HepG2 (cell line): Measurements from ENCODE around the gene FUBP3. TPM values are rescaled to one million over a fixed set of nuclear protein-coding genes. Genes with fewer than 3 reads are reported as not detected.
A peak's percentile ranks its signal among the peaks of the same experiment; 100 is the strongest.

Experiments
- ATAC-seq: fragments of 200-7000 bp; cut with Tn5 transposase; 3 replicates; pipeline ENCODE4 v1.9.1; 2020; ENCODE audit warnings: mild to moderate bottlenecking, moderate library complexity
- BruUV-seq: library from RNA; stranded (reverse); fragments of 400-500 nt; replicated peaks from 2 replicates; lab custom pipeline; 2021; lab: Mats Ljungman, UMichigan
- CTCF ChIA-PET: fragments of 300-600 bp; formaldehyde crosslinking; extraction: SDS; loops from one replicate; lab custom pipeline; 2021; ENCODE audit warnings: low total read pairs, inconsistent platforms, low intra/inter-chr PET ratio; lab: Yijun Ruan, JAX
- POLR2A ChIA-PET: fragments of 350-600 bp; sonication (Branson Sonifier 250); formaldehyde crosslinking; loops from one replicate; lab custom pipeline; 2020; ENCODE audit warnings: antibody characterized with exemption, inconsistent platforms; lab: Yijun Ruan, JAX
- DNase-seq: peaks from one replicate; pipeline ENCODE4 v3.0.0-alpha.2; 2015; ENCODE audit warnings: low spot score
- FAIRE-seq: peaks from 3 replicates; lab custom pipeline; 2011; peaks lifted over from hg19 to GRCh38; lab: Jason Lieb, UNC
- H2AFZ ChIP-seq: one replicate; pipeline ENCODE4 v1.6.1; 2011; ENCODE audit warnings: low read length, inconsistent platforms
- H3K27ac ChIP-seq: fragments of 300-600 bp; 3 replicates; pipeline ENCODE4 v1.8.0; 2011; ENCODE audit warnings: mixed run types, mild to moderate bottlenecking, mixed read lengths, low read length, inconsistent platforms; ENCODE audit not compliant: insufficient read depth; ENCODE audit errors: extremely low read length
- H3K27me3 ChIP-seq, 2 experiments: fragments of 200-600 bp in 1 of 2; 2 replicates in 1 of 2; 3 replicates in 1 of 2; pipeline versions ENCODE4 v1.6.0 to v1.8.0; 2011; ENCODE audit warnings: low read length in 2 of 2, mild to moderate bottlenecking in 2 of 2, moderate library complexity in 2 of 2, inconsistent platforms in 1 of 2; ENCODE audit not compliant: insufficient read depth in 2 of 2, control insufficient read depth in 1 of 2
- H3K36me3 ChIP-seq, 2 experiments: fragments of 200-600 bp in 1 of 2; replicated peaks in 1 of 2; 2 replicates in 1 of 2; 3 replicates in 1 of 2; pipeline versions ENCODE4 v1.5.1 to v1.8.0; 2011; ENCODE audit warnings: low read length in 2 of 2, inconsistent platforms in 1 of 2; ENCODE audit not compliant: insufficient read depth in 2 of 2, control insufficient read depth in 1 of 2
- H3K4me1 ChIP-seq: 2 replicates; pipeline ENCODE4 v1.5.1; 2012; ENCODE audit warnings: low read length, inconsistent platforms; ENCODE audit not compliant: insufficient read depth
- H3K4me2 ChIP-seq: 2 replicates; pipeline ENCODE4 v1.6.0; 2011; ENCODE audit warnings: low read depth, low read length, inconsistent platforms
- H3K4me3 ChIP-seq, 3 experiments: fragments of 200-600 bp in 1 of 3; sonication (generic), shearing (Covaris generic) in 1 of 3; replicated peaks in 1 of 3; 2 replicates each; pipeline ENCODE4 v1.5.1; 2011 to 2016; ENCODE audit warnings: low read length in 3 of 3, inconsistent platforms in 2 of 3, low read depth in 2 of 3, mild to moderate bottlenecking in 2 of 3, control low read depth in 1 of 3, mixed read lengths in 1 of 3; ENCODE audit not compliant: insufficient read depth in 1 of 3
- H3K79me2 ChIP-seq: one replicate; pipeline ENCODE4 v1.6.1; 2011; ENCODE audit warnings: low read length, inconsistent platforms; ENCODE audit not compliant: insufficient read depth
- H3K9ac ChIP-seq: 2 replicates; pipeline ENCODE4 v1.6.0; 2011; ENCODE audit warnings: mild to moderate bottlenecking, low read depth, low read length, inconsistent platforms; ENCODE audit not compliant: insufficient read depth
- H3K9me3 ChIP-seq: 2 replicates; pipeline ENCODE4 v1.5.1; 2012; ENCODE audit warnings: mild to moderate bottlenecking, low read length
- H4K20me1 ChIP-seq: 2 replicates; pipeline ENCODE4 v1.6.0; 2011; ENCODE audit warnings: inconsistent platforms, mild to moderate bottlenecking, low read length, moderate library complexity; ENCODE audit not compliant: insufficient read depth
- CREB1 ChIP-seq, 2 experiments: fragments of 450-650 bp in 1 of 2; IDR thresholded peaks; 2 replicates each; pipeline ENCODE4 v1.6.1; 2016 to 2017; ENCODE audit warnings: control low read depth in 1 of 2, mild to moderate bottlenecking in 1 of 2, missing compliant biosample characterization in 1 of 2, missing genetic modification characterization in 1 of 2
- CREM ChIP-seq, 2 experiments: sonication (generic) in 1 of 2; formaldehyde crosslinking in 1 of 2; IDR thresholded peaks; 2 replicates each; pipeline versions ENCODE4 v1.4.0 to v1.6.1; 2016 to 2020; ENCODE audit warnings: antibody characterized with exemption in 1 of 2, mild to moderate bottlenecking in 1 of 2, missing genetic modification reagents in 1 of 2
- GABPA ChIP-seq, 2 experiments: IDR thresholded peaks; 2 replicates each; pipeline ENCODE4 v1.6.1; 2011 to 2016; ENCODE audit warnings: low read depth in 2 of 2, low read length in 1 of 2, missing biosample characterization in 1 of 2, missing genetic modification characterization in 1 of 2
- GABPB1 ChIP-seq: IDR thresholded peaks from 2 replicates; pipeline ENCODE4 v1.6.1; 2016; ENCODE audit warnings: mild to moderate bottlenecking, missing genetic modification reagents, moderate library complexity, missing compliant biosample characterization
- HNF1B ChIP-seq: sonication (generic); formaldehyde crosslinking; IDR thresholded peaks from 2 replicates; pipeline ENCODE4 v1.5.1; 2020; ENCODE audit warnings: mild to moderate bottlenecking, moderate library complexity, missing genetic modification reagents
- KLF11 ChIP-seq: IDR thresholded peaks from 2 replicates; pipeline ENCODE4 v1.6.1; 2016; ENCODE audit warnings: missing compliant biosample characterization
- NFYB ChIP-seq: sonication (generic); formaldehyde crosslinking; IDR thresholded peaks from 2 replicates; pipeline ENCODE4 v1.4.0; 2020; ENCODE audit warnings: missing genetic modification reagents
- NFYC ChIP-seq: IDR thresholded peaks from 2 replicates; pipeline ENCODE4 v1.6.1; 2016; ENCODE audit warnings: missing genetic modification reagents, missing compliant biosample characterization
- THAP11 ChIP-seq: IDR thresholded peaks from 2 replicates; pipeline ENCODE4 v1.6.1; 2016; ENCODE audit warnings: missing biosample characterization, missing genetic modification reagents
- USF2 ChIP-seq, 2 experiments: sonication (generic) in 1 of 2; formaldehyde crosslinking in 1 of 2; IDR thresholded peaks; 2 replicates each; pipeline versions ENCODE4 v1.5.1 to v1.6.1; 2011 to 2020; ENCODE audit warnings: borderline replicate concordance in 1 of 2, low read depth in 1 of 2, low read length in 1 of 2, mild to moderate bottlenecking in 1 of 2, missing genetic modification reagents in 1 of 2, moderate library complexity in 1 of 2
- ZBTB42 ChIP-seq: sonication (generic); formaldehyde crosslinking; IDR thresholded peaks from 2 replicates; pipeline ENCODE4 v1.5.0; 2020; ENCODE audit warnings: mild to moderate bottlenecking, missing genetic modification reagents
- ZNF143 ChIP-seq: sonication (generic); formaldehyde crosslinking; IDR thresholded peaks from 2 replicates; pipeline ENCODE4 v1.4.0; 2020; ENCODE audit warnings: missing genetic modification reagents
- ZNF33A ChIP-seq: sonication (generic); formaldehyde crosslinking; IDR thresholded peaks from 2 replicates; pipeline ENCODE4 v1.5.1; 2020; ENCODE audit warnings: missing genetic modification reagents, mild to moderate bottlenecking, moderate library complexity, borderline replicate concordance
- ZNF577 ChIP-seq: sonication (generic); formaldehyde crosslinking; IDR thresholded peaks from 2 replicates; pipeline ENCODE4 v1.4.0; 2020; ENCODE audit warnings: mild to moderate bottlenecking, low read depth, missing genetic modification reagents, borderline replicate concordance
- WGBS: methylation state at CpG from one replicate; pipeline ENCODE4 v1.1.6; 2017; ENCODE audit warnings: low lambda C conversion rate; 5-methylcytosine and 5-hydroxymethylcytosine counted together
- in situ Hi-C: cut with HindIII; loops from 2 replicates; pipeline ENCODE4 v1.10.0; 2017; ENCODE audit warnings: low pct_unique_long_range_greater_than_20kb; ENCODE audit not compliant: extremely low pct_ligation_motif_present
- intact Hi-C: fragments of 100-400 bp; cut with micrococcal nuclease; formaldehyde crosslinking; loops from one replicate; pipeline ENCODE4 v1.10.0; 2022; ENCODE audit not compliant: unreplicated experiment
- polyA plus RNA-seq, 8 experiments: library from polyadenylated mRNA; depleted of rRNA in 3 of 8; stranded (reverse) in 7 of 8; unstranded in 1 of 8; fragments of >200 nt; fragmentation: Illumina TruSeq in 4 of 8; extraction: Trizol in 4 of 8; gene quantifications; 2 replicates each; pipeline versions ENCODE4 v1.2.1 to v1.2.3, GENCODE V29; 2011 to 2016; ENCODE audit warnings: low read depth in 4 of 8, missing spikeins in 1 of 8, mixed read lengths in 1 of 8; ENCODE audit not compliant: insufficient read depth in 1 of 8
- total RNA-seq, 5 experiments: library from RNA; depleted of rRNA; stranded (reverse); fragments of >200 nt; fragmentation: Illumina TruSeq; extraction: Trizol; gene quantifications; 2 replicates each; pipeline ENCODE4 v1.2.3, GENCODE V29; 2016; ENCODE audit warnings: low read depth in 1 of 5
- TF ChIP-seq, protein P1 (sequence below): sonication (generic); formaldehyde crosslinking; IDR thresholded peaks from 2 replicates; pipeline ENCODE4 v1.5.0; 2020; ENCODE audit warnings: missing genetic modification reagents

The FUBP3 gene
- total and polyA plus RNA-seq, 2 of the 13 experiments (the other 11 are each of a cell fraction or from before 2014, with no cell fraction given): 28.7 to 40.0 TPM

GRCh38 chr9:130549093-130549735 is 30.2 kb upstream of the FUBP3 start:
- Histone ChIP-seq H3K4me1 (peaks cover 28% of the 10 kb centered on the region), H3K4me2 (no peak overlapping the region), H3K4me3 (no peak overlapping the region), H3K27ac (no peak overlapping the region), H3K27me3 (peaks cover 0 to 4% of the 10 kb centered on the region in 2 experiments; a peak in 3 of 5 replicates), H3K36me3 (no peaks in the 10 kb centered on the region), H2AFZ (no peak overlapping the region), H4K20me1 (no peaks in the 10 kb centered on the region), H3K9me3 (no peaks in the 10 kb centered on the region), H3K79me2 (no peaks in the 10 kb centered on the region), H3K9ac (no peak overlapping the region)
- DNase-seq: peak; percentile 36
- no TSS peak for BruUV-seq
- intact Hi-C loops: no loop called here
- FAIRE-seq: peak; percentile 56
- in situ Hi-C loops: no loop called here
- POLR2A ChIA-PET: no interaction called here
- 85% methylated on average over 5 of the region's 5 CpGs for whole genome bisulfite sequencing
- CTCF ChIA-PET: no interaction called here
- ATAC-seq: peak; percentile 16; the same call in 2 of the 3 replicates
- TF ChIP-seq CREM (IDR thresholded peaks at IDR 0.05) (peak; percentile 68; the same call in 1 of the 2 replicates), CREM (CRISPR knock-in tag; IDR thresholded peaks at IDR 0.05) (no peak), GABPB1 (CRISPR knock-in tag) (peak; percentile 73), CREB1 (IDR thresholded peaks at IDR 0.05) (peak; percentile 52), CREB1 (CRISPR knock-in tag; IDR thresholded peaks at IDR 0.05) (peak; percentile 90), HNF1B (CRISPR knock-in tag) (no peak), USF2 (IDR thresholded peaks at IDR 0.05; ENCODE audit: low read depth, low read length) (peak; percentile 78), USF2 (CRISPR knock-in tag; IDR thresholded peaks at IDR 0.05; ENCODE audit: borderline replicate concordance) (peak; percentile 91; the same call in 1 of the 2 replicates), THAP11 (CRISPR knock-in tag) (peak; percentile 91), NFYC (peak; percentile 84), NFYB (CRISPR knock-in tag) (peak; percentile 78), ZNF143 (CRISPR knock-in tag) (peak; percentile 86), KLF11 (CRISPR knock-in tag) (no peak), GABPA (IDR thresholded peaks at IDR 0.05; ENCODE audit: low read depth, low read length) (peak; percentile 51; the same call in 1 of the 2 replicates), GABPA (CRISPR knock-in tag; IDR thresholded peaks at IDR 0.05; ENCODE audit: low read depth) (peak; percentile 89), ZBTB42 (no peak), ZNF577 (CRISPR knock-in tag) (no peak), ZNF33A (CRISPR knock-in tag) (no peak)
- TF ChIP-seq, protein P1, sequence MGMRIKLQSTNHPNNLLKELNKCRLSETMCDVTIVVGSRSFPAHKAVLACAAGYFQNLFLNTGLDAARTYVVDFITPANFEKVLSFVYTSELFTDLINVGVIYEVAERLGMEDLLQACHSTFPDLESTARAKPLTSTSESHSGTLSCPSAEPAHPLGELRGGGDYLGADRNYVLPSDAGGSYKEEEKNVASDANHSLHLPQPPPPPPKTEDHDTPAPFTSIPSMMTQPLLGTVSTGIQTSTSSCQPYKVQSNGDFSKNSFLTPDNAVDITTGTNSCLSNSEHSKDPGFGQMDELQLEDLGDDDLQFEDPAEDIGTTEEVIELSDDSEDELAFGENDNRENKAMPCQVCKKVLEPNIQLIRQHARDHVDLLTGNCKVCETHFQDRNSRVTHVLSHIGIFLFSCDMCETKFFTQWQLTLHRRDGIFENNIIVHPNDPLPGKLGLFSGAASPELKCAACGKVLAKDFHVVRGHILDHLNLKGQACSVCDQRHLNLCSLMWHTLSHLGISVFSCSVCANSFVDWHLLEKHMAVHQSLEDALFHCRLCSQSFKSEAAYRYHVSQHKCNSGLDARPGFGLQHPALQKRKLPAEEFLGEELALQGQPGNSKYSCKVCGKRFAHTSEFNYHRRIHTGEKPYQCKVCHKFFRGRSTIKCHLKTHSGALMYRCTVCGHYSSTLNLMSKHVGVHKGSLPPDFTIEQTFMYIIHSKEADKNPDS: no peak
